ENCODE data around the gene EVA1B.

Gene EVA1B

GRCh38 chr1:36346741-36347370, 23.4 kb upstream of the EVA1B start:
- Histone ChIP-seq H3K4me1 (ENCODE audit: control insufficient read depth in 2 of 2, insufficient read depth in 2 of 2, low read length in 2 of 2) (peaks cover 14 to 18% of the 10 kb centered on the region in 2 donors), H3K4me3 (ENCODE audit: low read length in 2 of 2) (no peak overlapping the region), H3K9ac (ENCODE audit: low read depth in 1 of 2, low read length in 2 of 2) (no peak overlapping the region), H3K27ac (ENCODE audit: low read depth in 2 of 2, low read length in 2 of 2) (no peak overlapping the region), H3K9me3 (ENCODE audit: control insufficient read depth in 2 of 2, low read length in 2 of 2) (no peaks in the 10 kb centered on the region), H3K36me3 (ENCODE audit: control insufficient read depth in 2 of 2, insufficient read depth in 2 of 2, low read length in 2 of 2) (peaks cover 40 to 50% of the 10 kb centered on the region in 2 donors), H3K27me3 (ENCODE audit: control insufficient read depth in 2 of 2, insufficient read depth in 2 of 2, low read length in 2 of 2) (no peaks in the 10 kb centered on the region)

- Histone ChIP-seq H3K36me3 (ENCODE audit: control insufficient read depth in 2 of 2, insufficient read depth in 2 of 2, low read length in 2 of 2) (peaks cover 50 to 62% of the 10 kb centered on the region in 2 donors), H3K9ac (ENCODE audit: low read depth in 1 of 2, low read length in 2 of 2) (no peak overlapping the region), H3K27me3 (ENCODE audit: control insufficient read depth in 2 of 2, insufficient read depth in 2 of 2, low read length in 2 of 2) (no peaks in the 10 kb centered on the region), H3K4me1 (ENCODE audit: control insufficient read depth in 2 of 2, insufficient read depth in 2 of 2, low read length in 2 of 2) (peaks cover 3 to 8% of the 10 kb centered on the region in 2 donors), H3K9me3 (ENCODE audit: control insufficient read depth in 2 of 2, low read length in 2 of 2) (no peaks in the 10 kb centered on the region), H3K4me3 (ENCODE audit: low read length in 2 of 2) (no peak overlapping the region), H3K27ac (ENCODE audit: low read depth in 2 of 2, low read length in 2 of 2) (no peak overlapping the region)
Observed at GRCh38 chr1:36345353-36345752, 21.9 kb upstream of the EVA1B start.

GRCh38 chr1:36344395-36344680, 20.9 kb upstream of the EVA1B start:
- Histone ChIP-seq H3K27me3 (ENCODE audit: control insufficient read depth in 2 of 2, insufficient read depth in 2 of 2, low read length in 2 of 2) (no peaks in the 10 kb centered on the region), H3K9me3 (ENCODE audit: control insufficient read depth in 2 of 2, low read length in 2 of 2) (no peaks in the 10 kb centered on the region), H3K4me1 (ENCODE audit: control insufficient read depth in 2 of 2, insufficient read depth in 2 of 2, low read length in 2 of 2) (peaks cover 0 to 7% of the 10 kb centered on the region in 2 donors), H3K9ac (ENCODE audit: low read depth in 1 of 2, low read length in 2 of 2) (no peak overlapping the region), H3K4me3 (ENCODE audit: low read length in 2 of 2) (no peak overlapping the region), H3K27ac (ENCODE audit: low read depth in 2 of 2, low read length in 2 of 2) (no peak overlapping the region), H3K36me3 (ENCODE audit: control insufficient read depth in 2 of 2, insufficient read depth in 2 of 2, low read length in 2 of 2) (peaks cover 50 to 60% of the 10 kb centered on the region in 2 donors)

- no peaks in the 10 kb centered on the region for H3K9me3 ChIP-seq (ENCODE audit: control insufficient read depth in 2 of 2, low read length in 2 of 2)
- peaks cover 0 to 1% of the 10 kb centered on the region in 2 donors for H3K4me1 ChIP-seq (ENCODE audit: control insufficient read depth in 2 of 2, insufficient read depth in 2 of 2, low read length in 2 of 2)
- no peak overlapping the region for H3K27ac ChIP-seq (ENCODE audit: low read depth in 2 of 2, low read length in 2 of 2)
- no peak overlapping the region for H3K4me3 ChIP-seq (ENCODE audit: low read length in 2 of 2)
- peaks cover 48 to 58% of the 10 kb centered on the region in 2 donors for H3K36me3 ChIP-seq (ENCODE audit: control insufficient read depth in 2 of 2, insufficient read depth in 2 of 2, low read length in 2 of 2)
- H3K9ac ChIP-seq (ENCODE audit: low read depth in 1 of 2, low read length in 2 of 2): no peak overlapping the region
- no peaks in the 10 kb centered on the region for H3K27me3 ChIP-seq (ENCODE audit: control insufficient read depth in 2 of 2, insufficient read depth in 2 of 2, low read length in 2 of 2)
Observed at GRCh38 chr1:36343651-36344394, 20.4 kb upstream of the EVA1B start.

DNA sequence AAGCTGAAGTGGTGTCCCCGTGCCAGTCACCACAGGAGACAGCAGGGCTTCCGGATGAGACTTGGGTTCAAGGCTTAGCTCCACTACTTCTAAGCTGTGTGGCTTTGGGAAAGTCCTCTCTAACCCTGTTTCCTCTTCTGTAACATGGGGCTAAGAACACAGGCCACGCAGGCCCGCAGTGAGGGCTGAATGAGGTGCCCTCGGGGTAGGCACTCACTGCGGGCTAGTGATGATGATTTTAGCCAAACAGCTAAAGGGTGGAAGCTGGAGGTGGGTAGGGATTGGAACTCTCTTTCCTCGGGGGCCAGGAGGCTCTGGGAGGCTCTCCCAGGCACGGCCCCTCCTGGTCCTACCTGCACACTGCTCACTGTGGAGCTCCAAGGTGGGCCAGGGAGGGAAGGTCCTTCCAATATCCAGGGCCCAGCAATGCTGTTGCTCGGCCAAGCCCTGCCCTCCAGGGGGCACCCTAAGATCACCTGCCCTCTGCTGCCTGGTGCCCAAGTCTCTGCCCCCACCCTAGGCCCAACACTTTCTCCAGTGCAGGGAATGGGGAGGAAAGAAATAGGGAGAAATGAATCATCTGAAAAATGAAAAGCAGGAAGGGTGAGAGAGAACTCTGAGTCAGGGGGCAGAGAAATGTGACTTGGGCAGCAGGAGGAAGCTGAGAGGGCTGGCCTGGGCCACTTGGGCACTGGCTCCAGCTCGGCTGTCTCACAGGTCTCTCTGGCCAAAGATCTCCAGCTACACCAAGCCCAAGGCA, 19.2 kb upstream of the EVA1B start:
- no peak overlapping the region for H3K4me3 ChIP-seq (ENCODE audit: low read length in 2 of 2)
- H3K27me3 ChIP-seq (ENCODE audit: control insufficient read depth in 2 of 2, insufficient read depth in 2 of 2, low read length in 2 of 2): no peaks in the 10 kb centered on the region
- H3K27ac ChIP-seq (ENCODE audit: low read depth in 2 of 2, low read length in 2 of 2): no peak overlapping the region
- H3K9me3 ChIP-seq (ENCODE audit: control insufficient read depth in 2 of 2, low read length in 2 of 2): no peaks in the 10 kb centered on the region
- peaks cover 0 to 6% of the 10 kb centered on the region in 2 donors for H3K4me1 ChIP-seq (ENCODE audit: control insufficient read depth in 2 of 2, insufficient read depth in 2 of 2, low read length in 2 of 2)
- H3K36me3 ChIP-seq (ENCODE audit: control insufficient read depth in 2 of 2, insufficient read depth in 2 of 2, low read length in 2 of 2): peaks cover 38 to 48% of the 10 kb centered on the region in 2 donors
- no peak overlapping the region for H3K9ac ChIP-seq (ENCODE audit: low read depth in 1 of 2, low read length in 2 of 2)

GRCh38 chr1:36341626-36342320, 18.3 kb upstream of the EVA1B start:
- peaks cover 32 to 43% of the 10 kb centered on the region in 2 donors for H3K36me3 ChIP-seq (ENCODE audit: control insufficient read depth in 2 of 2, insufficient read depth in 2 of 2, low read length in 2 of 2)
- no peak overlapping the region for H3K4me3 ChIP-seq (ENCODE audit: low read length in 2 of 2)
- no peaks in the 10 kb centered on the region for H3K9me3 ChIP-seq (ENCODE audit: control insufficient read depth in 2 of 2, low read length in 2 of 2)
- no peak overlapping the region for H3K9ac ChIP-seq (ENCODE audit: low read depth in 1 of 2, low read length in 2 of 2)
- H3K27ac ChIP-seq (ENCODE audit: low read depth in 2 of 2, low read length in 2 of 2): no peak overlapping the region
- H3K27me3 ChIP-seq (ENCODE audit: control insufficient read depth in 2 of 2, insufficient read depth in 2 of 2, low read length in 2 of 2): no peaks in the 10 kb centered on the region
- H3K4me1 ChIP-seq (ENCODE audit: control insufficient read depth in 2 of 2, insufficient read depth in 2 of 2, low read length in 2 of 2): peaks cover 0 to 6% of the 10 kb centered on the region in 2 donors

DNA sequence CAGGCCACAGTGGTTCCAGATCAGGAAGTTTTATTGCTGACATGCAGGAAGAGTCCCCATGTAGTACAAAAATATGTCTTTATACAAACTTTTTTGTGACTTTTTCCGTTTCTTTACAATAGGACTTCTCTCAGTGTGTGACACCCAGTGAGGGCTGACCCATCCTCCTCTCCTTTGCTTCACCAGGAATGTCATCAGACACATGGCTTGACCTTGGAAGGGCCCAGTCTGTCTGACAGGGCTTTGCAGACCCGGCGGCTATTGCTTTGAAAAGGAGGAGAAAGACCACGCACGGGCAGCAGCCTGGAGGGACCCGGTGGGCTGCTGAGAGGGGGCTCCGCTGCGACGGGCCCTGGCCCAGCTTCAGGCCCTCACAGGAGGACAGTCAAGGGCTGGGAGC, 16.2 kb upstream of the EVA1B start:
- Histone ChIP-seq H3K4me3 (ENCODE audit: low read length in 2 of 2) (no peak overlapping the region), H3K36me3 (ENCODE audit: control insufficient read depth in 2 of 2, insufficient read depth in 2 of 2, low read length in 2 of 2) (peaks cover 24 to 27% of the 10 kb centered on the region in 2 donors), H3K27ac (ENCODE audit: low read depth in 2 of 2, low read length in 2 of 2) (no peak overlapping the region), H3K9ac (ENCODE audit: low read depth in 1 of 2, low read length in 2 of 2) (no peak overlapping the region), H3K27me3 (ENCODE audit: control insufficient read depth in 2 of 2, insufficient read depth in 2 of 2, low read length in 2 of 2) (no peaks in the 10 kb centered on the region), H3K4me1 (ENCODE audit: control insufficient read depth in 2 of 2, insufficient read depth in 2 of 2, low read length in 2 of 2) (peaks cover 0 to 6% of the 10 kb centered on the region in 2 donors), H3K9me3 (ENCODE audit: control insufficient read depth in 2 of 2, low read length in 2 of 2) (no peaks in the 10 kb centered on the region)

DNA sequence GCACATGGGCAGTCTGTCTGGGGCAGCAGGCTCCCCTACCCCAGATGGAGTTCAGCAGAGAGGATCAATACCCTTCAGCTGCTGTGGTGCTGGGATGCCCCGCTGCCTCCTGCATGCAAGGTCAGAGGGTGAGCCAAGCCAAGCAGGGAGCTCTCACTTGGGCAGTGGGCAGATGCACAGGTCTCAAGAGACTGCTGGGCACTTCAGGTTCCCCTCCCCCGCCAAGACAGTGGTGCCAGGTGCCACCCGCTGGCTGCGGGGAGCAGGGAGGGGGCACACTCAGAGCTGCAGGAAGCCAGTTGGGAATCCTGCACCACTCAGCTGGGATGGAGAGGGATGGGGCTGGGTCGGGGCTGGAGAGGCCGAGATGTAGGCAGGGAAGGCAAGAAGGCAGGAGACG, 15.8 kb upstream of the EVA1B start:
- peaks cover 20 to 23% of the 10 kb centered on the region in 2 donors for H3K36me3 ChIP-seq (ENCODE audit: control insufficient read depth in 2 of 2, insufficient read depth in 2 of 2, low read length in 2 of 2)
- H3K27me3 ChIP-seq (ENCODE audit: control insufficient read depth in 2 of 2, insufficient read depth in 2 of 2, low read length in 2 of 2): no peaks in the 10 kb centered on the region
- H3K9ac ChIP-seq (ENCODE audit: low read depth in 1 of 2, low read length in 2 of 2): no peak overlapping the region
- H3K4me3 ChIP-seq (ENCODE audit: low read length in 2 of 2): no peak overlapping the region
- H3K27ac ChIP-seq (ENCODE audit: low read depth in 2 of 2, low read length in 2 of 2): no peak overlapping the region
- H3K4me1 ChIP-seq (ENCODE audit: control insufficient read depth in 2 of 2, insufficient read depth in 2 of 2, low read length in 2 of 2): peaks cover 0 to 6% of the 10 kb centered on the region in 2 donors
- no peaks in the 10 kb centered on the region for H3K9me3 ChIP-seq (ENCODE audit: control insufficient read depth in 2 of 2, low read length in 2 of 2)

GRCh38 chr1:36337830-36338229, 14.4 kb upstream of the EVA1B start:
- H3K9me3 ChIP-seq (ENCODE audit: control insufficient read depth in 2 of 2, low read length in 2 of 2): no peaks in the 10 kb centered on the region
- H3K9ac ChIP-seq (ENCODE audit: low read depth in 1 of 2, low read length in 2 of 2): no peak overlapping the region
- no peaks in the 10 kb centered on the region for H3K27me3 ChIP-seq (ENCODE audit: control insufficient read depth in 2 of 2, insufficient read depth in 2 of 2, low read length in 2 of 2)
- no peak overlapping the region for H3K27ac ChIP-seq (ENCODE audit: low read depth in 2 of 2, low read length in 2 of 2)
- peaks cover 0 to 6% of the 10 kb centered on the region in 2 donors for H3K4me1 ChIP-seq (ENCODE audit: control insufficient read depth in 2 of 2, insufficient read depth in 2 of 2, low read length in 2 of 2)
- no peak overlapping the region for H3K4me3 ChIP-seq (ENCODE audit: low read length in 2 of 2)
- peaks cover 13 to 17% of the 10 kb centered on the region in 2 donors for H3K36me3 ChIP-seq (ENCODE audit: control insufficient read depth in 2 of 2, insufficient read depth in 2 of 2, low read length in 2 of 2)

GRCh38 chr1:36330940-36331339, 7.5 kb upstream of the EVA1B start:
- H3K27ac ChIP-seq (ENCODE audit: low read depth in 2 of 2, low read length in 2 of 2): no peak overlapping the region

More at GRCh38 chr1:36330940-36331339, 7.5 kb upstream of the EVA1B start:
- no peak overlapping the region for H3K4me3 ChIP-seq (ENCODE audit: low read length in 2 of 2)
- no peaks in the 10 kb centered on the region for H3K36me3 ChIP-seq (ENCODE audit: control insufficient read depth in 2 of 2, insufficient read depth in 2 of 2, low read length in 2 of 2)
- H3K4me1 ChIP-seq (ENCODE audit: control insufficient read depth in 2 of 2, insufficient read depth in 2 of 2, low read length in 2 of 2): no peaks in the 10 kb centered on the region
- peaks cover 0 to under 1% of the 10 kb centered on the region in 2 donors for H3K27me3 ChIP-seq (ENCODE audit: control insufficient read depth in 2 of 2, insufficient read depth in 2 of 2, low read length in 2 of 2)
- H3K9me3 ChIP-seq (ENCODE audit: control insufficient read depth in 2 of 2, low read length in 2 of 2): no peaks in the 10 kb centered on the region
- H3K9ac ChIP-seq (ENCODE audit: low read depth in 1 of 2, low read length in 2 of 2): no peak overlapping the region

Measured in mucosa of rectum (tissue), 2 donors.